Activated T-helper 17 cell treated with anti-CD3 and anti-CD28 coated beads, Interleukin-2, amount 50 U/mL, for 72 hours (primary cell): ENCODE measurements around the gene CIPC. TPM values are rescaled to one million over a fixed set of nuclear protein-coding genes. Genes with fewer than 3 reads are reported as not detected.

Experiments used
- ATAC-seq: fragments of 150-1000 bp; cut with Tn5 transposase; replicated peaks from 2 replicates; pipeline ENCODE4 v1.10.0; 2021; ENCODE audit warnings: mild to moderate bottlenecking, moderate library complexity
- H3K27ac Mint-ChIP-seq: one replicate; pipeline ENCODE4 v1.8.0; 2022; ENCODE audit warnings: mixed read lengths
- H3K27me3 Mint-ChIP-seq: one replicate; pipeline ENCODE4 v1.8.0; 2022; ENCODE audit warnings: mixed read lengths
- H3K36me3 Mint-ChIP-seq: one replicate; pipeline ENCODE4 v1.8.0; 2022; ENCODE audit warnings: low read depth, mild to moderate bottlenecking, mixed read lengths
- H3K4me1 Mint-ChIP-seq: one replicate; pipeline ENCODE4 v1.8.0; 2022; ENCODE audit warnings: mixed read lengths
- H3K4me3 Mint-ChIP-seq: one replicate; pipeline ENCODE4 v1.8.0; 2022; ENCODE audit warnings: mild to moderate bottlenecking, mixed read lengths
- H3K9me3 Mint-ChIP-seq: one replicate; pipeline ENCODE4 v1.8.0; 2022; ENCODE audit warnings: mixed read lengths
- total RNA-seq, 2 donors: library from RNA; stranded (reverse); gene quantifications; one replicate each; pipeline ENCODE4 v1.2.3, GENCODE V29; 2022

The CIPC gene
- total RNA-seq, 2 donors from 2014 or later: 8.5 to 11.8 TPM

DNA sequence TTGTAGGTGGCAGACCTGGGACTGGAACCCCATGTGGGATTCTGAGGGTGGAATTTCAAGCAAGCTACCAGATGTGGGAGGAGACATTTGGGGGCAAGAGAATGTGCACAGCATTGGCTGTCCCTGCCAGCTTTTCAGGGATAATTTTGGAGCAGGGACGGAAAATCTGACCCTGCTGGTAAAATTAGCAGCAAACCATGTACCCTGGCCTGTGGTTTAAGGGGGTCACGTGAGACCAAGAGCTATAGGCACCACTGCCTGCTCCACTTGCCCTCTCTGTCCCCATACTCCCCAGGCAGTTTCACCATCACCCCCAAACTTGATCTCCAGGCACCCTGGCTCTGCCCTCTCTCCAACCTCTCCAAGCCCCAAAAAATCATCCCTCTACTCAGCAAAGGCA lies 57.0 kb downstream of the CIPC start:
- ATAC-seq: no peak
- Mint-ChIP-seq H3K27me3 (peaks cover 41% of the 10 kb centered on the region), H3K27ac (no peak overlapping the region), H3K4me1 (no peaks in the 10 kb centered on the region), H3K4me3 (no peak overlapping the region), H3K36me3 (no peaks in the 10 kb centered on the region), H3K9me3 (no peaks in the 10 kb centered on the region)

DNA sequence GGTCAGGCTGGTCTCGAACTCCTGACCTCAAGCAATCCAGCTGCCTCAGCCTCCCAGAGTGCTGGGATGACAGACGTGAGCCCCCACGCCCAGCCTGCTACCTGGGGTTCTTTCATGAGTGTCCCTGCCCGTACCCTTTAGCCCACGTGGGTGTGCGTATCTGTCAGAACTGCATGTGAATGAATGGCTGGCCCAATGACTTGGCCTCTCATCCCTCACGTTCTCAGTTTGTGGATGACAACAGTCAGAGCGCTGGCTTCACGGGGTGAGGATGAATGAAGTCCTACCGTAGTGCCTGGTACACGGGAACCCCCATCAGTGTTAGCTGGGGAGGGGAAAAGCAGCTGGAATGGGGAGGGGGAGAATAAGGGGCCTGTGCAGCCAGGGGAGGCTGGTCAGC lies 59.7 kb downstream of the CIPC start:
- Mint-ChIP-seq H3K27ac (no peak overlapping the region), H3K36me3 (no peaks in the 10 kb centered on the region), H3K4me1 (no peaks in the 10 kb centered on the region), H3K27me3 (peaks cover 49% of the 10 kb centered on the region), H3K9me3 (no peaks in the 10 kb centered on the region), H3K4me3 (no peak overlapping the region)
- no peak for ATAC-seq

DNA sequence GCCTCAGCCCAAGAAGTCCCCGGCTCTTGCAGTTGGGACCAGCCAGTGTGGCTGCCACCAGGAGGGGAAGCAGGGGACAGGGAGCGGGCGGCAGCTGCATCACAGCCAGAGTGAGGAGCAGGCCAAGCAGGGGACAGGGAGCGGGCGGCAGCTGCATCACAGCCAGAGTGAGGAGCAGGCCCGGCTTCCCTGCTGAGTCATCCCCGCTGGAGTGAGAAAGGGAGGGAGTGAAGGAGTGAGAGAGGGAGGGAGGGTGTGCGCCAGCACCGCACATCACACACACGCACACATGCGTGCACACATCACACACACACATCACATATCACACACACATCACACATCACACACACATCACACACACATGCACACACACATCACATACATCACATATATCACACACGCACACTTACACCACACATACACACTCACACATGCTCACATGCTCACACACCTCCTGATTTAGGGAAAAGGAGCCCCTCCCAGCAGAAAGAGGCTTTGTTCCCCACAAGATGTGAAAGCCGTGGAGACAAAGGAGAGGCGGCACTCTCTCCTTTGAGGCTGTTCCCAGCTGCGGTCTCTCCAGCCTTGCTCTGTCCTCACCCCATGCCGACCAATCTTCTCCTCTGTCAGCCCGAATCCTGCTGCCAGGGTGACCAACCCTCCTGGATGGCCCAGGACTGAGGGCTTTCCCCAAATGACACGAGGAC lies 60.3 kb downstream of the CIPC start:
- H3K36me3 Mint-ChIP-seq: no peaks in the 10 kb centered on the region
- H3K4me3 Mint-ChIP-seq: no peak overlapping the region
- ATAC-seq: no peak
- H3K27ac Mint-ChIP-seq: no peak overlapping the region
- H3K9me3 Mint-ChIP-seq: no peaks in the 10 kb centered on the region
- no peaks in the 10 kb centered on the region for H3K4me1 Mint-ChIP-seq
- peaks cover 50% of the 10 kb centered on the region for H3K27me3 Mint-ChIP-seq

DNA sequence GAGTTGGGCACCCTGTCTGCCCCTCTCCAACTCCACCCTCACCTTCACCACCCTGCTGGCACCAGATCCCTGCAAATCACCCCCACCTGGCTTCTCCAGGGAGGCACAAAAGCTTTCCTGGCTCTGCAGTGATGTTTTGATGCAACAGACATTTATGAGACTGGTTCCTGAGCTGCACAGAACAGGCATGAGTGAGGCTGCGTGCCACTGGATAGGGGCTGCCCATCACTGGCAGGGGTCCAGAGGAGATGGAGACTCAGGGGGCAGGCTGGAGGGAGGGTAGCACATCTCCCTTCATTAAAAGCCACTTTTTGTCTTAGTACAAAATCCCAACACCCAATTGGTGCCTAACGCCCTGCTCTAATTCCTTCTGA lies 60.8 kb downstream of the CIPC start:
- no peaks in the 10 kb centered on the region for H3K4me1 Mint-ChIP-seq
- no peaks in the 10 kb centered on the region for H3K9me3 Mint-ChIP-seq
- no peak overlapping the region for H3K27ac Mint-ChIP-seq
- no peaks in the 10 kb centered on the region for H3K36me3 Mint-ChIP-seq
- no peak overlapping the region for H3K4me3 Mint-ChIP-seq
- ATAC-seq: no peak
- peaks cover 48% of the 10 kb centered on the region for H3K27me3 Mint-ChIP-seq

DNA sequence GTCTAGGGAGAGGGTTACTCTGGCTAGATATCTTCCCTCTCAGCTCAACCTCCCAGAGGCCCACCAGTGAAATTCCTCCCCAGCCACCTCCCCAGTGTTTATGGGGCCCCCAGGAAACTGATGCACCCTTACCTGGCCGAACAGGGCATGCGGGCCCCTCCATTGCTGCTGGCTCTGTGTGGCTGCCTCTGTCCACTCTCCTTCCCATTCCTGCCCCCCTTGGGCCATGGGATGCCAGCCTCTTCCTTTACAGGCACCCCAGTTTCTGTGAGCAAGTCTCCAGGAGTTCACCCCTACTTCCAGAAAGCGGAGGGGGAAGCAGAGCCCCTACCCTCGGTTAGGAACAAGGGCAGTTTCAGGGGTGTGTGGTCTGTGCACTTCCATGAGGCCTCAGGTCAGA lies 63.0 kb downstream of the CIPC start:
- Mint-ChIP-seq H3K4me3 (no peak overlapping the region), H3K4me1 (no peaks in the 10 kb centered on the region), H3K9me3 (no peaks in the 10 kb centered on the region), H3K27ac (no peak overlapping the region), H3K36me3 (no peaks in the 10 kb centered on the region), H3K27me3 (peaks cover 37% of the 10 kb centered on the region)
- ATAC-seq: no peak

Other genes with a start within 250 kb of the CIPC start
- gene IRF2BPL, start 69.5 kb upstream of the CIPC start, total RNA-seq: 10 to 100 TPM; 14.2 to 25.5 TPM
- gene ZDHHC22, start 43.5 kb downstream of the CIPC start, total RNA-seq: not detected
- under 1 TPM; 0.04 to 0.64 TPM for gene TMEM63C, start 83.5 kb downstream of the CIPC start, total RNA-seq
- gene NGB, start 172.9 kb downstream of the CIPC start, total RNA-seq: not detected
- 10 to 100 TPM; 10.9 to 26.0 TPM for gene POMT2, start 222.6 kb downstream of the CIPC start, total RNA-seq
- 10 to 100 TPM; 11.0 to 13.1 TPM for gene GSTZ1, start 222.8 kb downstream of the CIPC start, total RNA-seq